GM12878 (cell line): Measurements from ENCODE around the gene RAD21L1. TPM values are rescaled to one million over a fixed set of nuclear protein-coding genes. Genes with fewer than 3 reads are reported as not detected.

Experiments
- ATAC-seq: fragments of 200-7000 bp; cut with Tn5 transposase; 3 replicates; pipeline ENCODE4 v1.9.1; 2020; ENCODE audit warnings: mild to moderate bottlenecking, moderate library complexity
- BruUV-seq: library from RNA; stranded (reverse); fragments of 400-500 nt; replicated peaks from 2 replicates; lab custom pipeline; 2021; lab: Mats Ljungman, UMichigan
- CTCF ChIA-PET: fragments of 300-600 bp; sonication (Branson Sonifier 250); formaldehyde crosslinking; extraction: SDS; loops from one replicate; lab custom pipeline; 2021; ENCODE audit warnings: inconsistent platforms; lab: Yijun Ruan, JAX
- POLR2A ChIA-PET: fragments of 350-600 bp; formaldehyde crosslinking; extraction: SDS; loops from one replicate; lab custom pipeline; 2021; ENCODE audit warnings: inconsistent platforms; lab: Charles Lee
- RAD21 ChIA-PET: fragments of 300-600 bp; sonication (Branson Sonifier 250); formaldehyde crosslinking; loops from one replicate; lab custom pipeline; 2023; ENCODE audit warnings: antibody characterized with exemption; ENCODE audit not compliant: unreplicated experiment; lab: Charles Lee
- SMC1A ChIA-PET: fragments of 300-600 bp; sonication (Branson Sonifier 250); formaldehyde crosslinking; loops from one replicate; lab custom pipeline; 2023; ENCODE audit not compliant: unreplicated experiment, uncharacterized antibody; lab: Charles Lee
- DNase-seq: peaks from one replicate; pipeline ENCODE4 v3.0.0-alpha.2; 2011; ENCODE audit warnings: low read depth, low spot score
- FAIRE-seq: peaks from 3 replicates; lab custom pipeline; 2011; peaks lifted over from hg19 to GRCh38; lab: Jason Lieb, UNC
- H2AFZ ChIP-seq: 2 replicates; pipeline ENCODE4 v1.6.0; 2011; ENCODE audit warnings: low read depth, low read length, control low read depth; ENCODE audit not compliant: control insufficient read depth
- H3K27ac ChIP-seq: 2 replicates; pipeline ENCODE4 v1.5.1; 2011; ENCODE audit warnings: control low read depth; ENCODE audit not compliant: control insufficient read depth, insufficient read depth
- H3K27me3 ChIP-seq, 2 experiments: replicated peaks in 1 of 2; 2 replicates each; pipeline versions ENCODE4 v1.6.0 to v1.6.1; 2011; ENCODE audit warnings: low read length in 1 of 2; ENCODE audit not compliant: control insufficient read depth in 2 of 2, insufficient read depth in 2 of 2
- H3K36me3 ChIP-seq, 2 experiments: 2 replicates each; pipeline ENCODE4 v1.5.1; 2011; ENCODE audit warnings: low read length in 1 of 2; ENCODE audit not compliant: control insufficient read depth in 2 of 2, insufficient read depth in 2 of 2
- H3K4me1 ChIP-seq: 2 replicates; pipeline ENCODE4 v1.6.1; 2011; ENCODE audit warnings: mild to moderate bottlenecking, low read length, moderate library complexity, mixed read lengths; ENCODE audit not compliant: control insufficient read depth, insufficient read depth
- H3K4me2 ChIP-seq: 2 replicates; pipeline ENCODE4 v1.6.0; 2011; ENCODE audit warnings: control low read depth; ENCODE audit not compliant: control insufficient read depth, insufficient read depth
- H3K4me3 ChIP-seq: fragments of 200-600 bp; sonication (generic); 2 replicates; pipeline ENCODE4 v1.5.1; 2016
- H3K79me2 ChIP-seq: 2 replicates; pipeline ENCODE4 v1.6.0; 2011; ENCODE audit warnings: low read length; ENCODE audit not compliant: control insufficient read depth, insufficient read depth
- H3K9ac ChIP-seq: 2 replicates; pipeline ENCODE4 v1.8.0; 2011; ENCODE audit warnings: low read length, control low read depth, mixed read lengths; ENCODE audit not compliant: control insufficient read depth, insufficient read depth
- H3K9me3 ChIP-seq: replicated peaks from 3 replicates; pipeline ENCODE4 v1.5.1; 2011; ENCODE audit warnings: mild to moderate bottlenecking, low read length; ENCODE audit not compliant: control insufficient read depth, insufficient read depth
- H4K20me1 ChIP-seq: 2 replicates; pipeline ENCODE4 v1.6.0; 2011; ENCODE audit not compliant: control insufficient read depth, insufficient read depth
- ETV6 ChIP-seq, 2 experiments: fragments of 450-650 bp in 1 of 2; IDR thresholded peaks in 1 of 2; conservative IDR thresholded peaks in 1 of 2; 2 replicates each; pipeline ENCODE4 v1.6.1; 2014; ENCODE audit warnings: antibody characterized with exemption in 1 of 2, borderline replicate concordance in 1 of 2, low read depth in 1 of 2, mild to moderate bottlenecking in 1 of 2, moderate library complexity in 1 of 2
- EZH2 ChIP-seq: IDR thresholded peaks from 2 replicates; pipeline ENCODE4 v1.6.1; 2012; ENCODE audit warnings: low read depth, mild to moderate bottlenecking, control low read depth, inconsistent platforms, low read length, borderline replicate concordance; ENCODE audit not compliant: control insufficient read depth
- IKZF1 ChIP-seq: fragments of 450-650 bp; conservative IDR thresholded peaks from 2 replicates; pipeline ENCODE4 v1.6.1; 2017; ENCODE audit warnings: antibody characterized with exemption, mild to moderate bottlenecking
- IKZF2 ChIP-seq, 2 experiments: fragments of 450-650 bp; IDR thresholded peaks; 2 replicates each; pipeline ENCODE4 v1.6.1; 2017; ENCODE audit warnings: mild to moderate bottlenecking in 2 of 2, moderate library complexity in 2 of 2
- IRF3 ChIP-seq: fragments of 450-650 bp; IDR thresholded peaks from 2 replicates; pipeline ENCODE4 v1.6.1; 2014; ENCODE audit warnings: mild to moderate bottlenecking
- IRF4 ChIP-seq: IDR thresholded peaks from 2 replicates; pipeline ENCODE4 v1.6.1; 2011; ENCODE audit warnings: low read depth, low read length
- IRF5 ChIP-seq: fragments of 450-650 bp; IDR thresholded peaks from 2 replicates; pipeline ENCODE4 v1.6.1; 2017; ENCODE audit warnings: borderline replicate concordance
- NR2C2 ChIP-seq: IDR thresholded peaks from 2 replicates; pipeline ENCODE4 v1.6.1; 2011; ENCODE audit warnings: borderline replicate concordance, low read depth; ENCODE audit not compliant: control insufficient read depth, insufficient read length
- PML ChIP-seq: IDR thresholded peaks from 2 replicates; pipeline ENCODE4 v1.6.1; 2012; ENCODE audit warnings: low read length, inconsistent platforms
- POLR2AphosphoS5 ChIP-seq: IDR thresholded peaks from 2 replicates; pipeline ENCODE4 v1.6.1; 2011; ENCODE audit warnings: mild to moderate bottlenecking, low read length, inconsistent platforms
- RAD51 ChIP-seq: fragments of 450-650 bp; IDR thresholded peaks from 2 replicates; pipeline ENCODE4 v1.6.1; 2016; ENCODE audit warnings: moderate library complexity, mild to moderate bottlenecking, inconsistent platforms
- RCOR1 ChIP-seq: conservative IDR thresholded peaks from 2 replicates; pipeline ENCODE4 v1.6.1; 2012; ENCODE audit warnings: low read depth, low read length, improper control_type of control experiment
- SIX5 ChIP-seq: IDR thresholded peaks from 2 replicates; pipeline ENCODE4 v1.6.1; 2011; ENCODE audit warnings: mild to moderate bottlenecking, low read depth, low read length, moderate library complexity; ENCODE audit not compliant: severe bottlenecking
- SRF ChIP-seq, 2 experiments: IDR thresholded peaks; 2 replicates each; pipeline ENCODE4 v1.6.1; 2011; ENCODE audit warnings: low read depth in 2 of 2, low read length in 2 of 2, mild to moderate bottlenecking in 1 of 2, moderate library complexity in 1 of 2
- YY1 ChIP-seq: IDR thresholded peaks from 2 replicates; pipeline ENCODE4 v1.6.1; 2011; ENCODE audit warnings: low read depth, mild to moderate bottlenecking, low read length
- ZBED1 ChIP-seq: IDR thresholded peaks from 2 replicates; pipeline ENCODE4 v1.6.1; 2016; ENCODE audit warnings: borderline replicate concordance
- WGBS: methylation state at CpG from one replicate; pipeline ENCODE4 v1.1.6; 2016; ENCODE audit warnings: low lambda C conversion rate; ENCODE audit not compliant: insufficient replicate concordance, insufficient coverage; ENCODE audit errors: missing lambda C conversion rate; 5-methylcytosine and 5-hydroxymethylcytosine counted together
- in situ Hi-C: fragments of 300-500 bp; cut with MboI; formaldehyde crosslinking; loops from 9 replicates; pipeline ENCODE4 v1.14.3; 2018; ENCODE audit warnings: mixed read lengths
- intact Hi-C: fragments of 100-400 bp; cut with micrococcal nuclease; formaldehyde crosslinking; loops from one replicate; pipeline ENCODE4 v1.14.2; 2022; ENCODE audit not compliant: unreplicated experiment
- polyA plus RNA-seq, 11 experiments: library from polyadenylated mRNA; depleted of rRNA in 4 of 11; unstranded in 6 of 11; stranded (reverse) in 5 of 11; fragments of >200 nt; fragmentation: Nextera tagmentation in 4 of 11; fragmentation: Illumina TruSeq in 1 of 11; extraction: Ambion mirVana in 4 of 11; extraction: Trizol in 1 of 11; gene quantifications; 1 replicate in 1 of 11; 2 replicates in 10 of 11; pipeline versions ENCODE4 v1.2.1 to v1.2.3, GENCODE V29; 2011 to 2016; ENCODE audit warnings: inconsistent platforms in 2 of 11, missing spikeins in 2 of 11, low read depth in 1 of 11
- total RNA-seq, 4 experiments: library from RNA; depleted of rRNA in 3 of 4; stranded (reverse); fragments of >200 nt in 3 of 4; fragmentation: Illumina TruSeq in 1 of 4; extraction: Trizol in 1 of 4; gene quantifications; 2 replicates each; pipeline versions ENCODE4 v1.2.1 to v1.2.3, GENCODE V29; 2013 to 2021

RAD21L1 gene
- total and polyA plus RNA-seq, 10 of the 15 experiments (the other 5 are each of a cell fraction or from before 2014, with no cell fraction given) = not detected

- no peak for TF ChIP-seq ETV6 (conservative IDR thresholded peaks at IDR 0.05 in 1 of 2, IDR thresholded peaks at IDR 0.05 in 1 of 2; ENCODE audit: borderline replicate concordance in 1 of 2, low read depth in 1 of 2)
- TF ChIP-seq IRF5 = no peak
- no peak for TF ChIP-seq IRF3
- TF ChIP-seq RCOR1 = no peak
Measured at GRCh38 chr20:1297486-1297885, 71.6 kb downstream of the RAD21L1 start (continued).

GRCh38 chr20:1298166-1298565, 72.3 kb downstream of the RAD21L1 start:
- no TSS peak for BruUV-seq
- H3K4me2 ChIP-seq = no peak overlapping the region
- no peak overlapping the region for H2AFZ ChIP-seq
- DNase-seq (no peak), FAIRE-seq (no peak), ATAC-seq (no peak)
- WGBS = 70% methylated on average over 5 of the region's 5 CpGs
- H3K27me3 ChIP-seq = no peaks in the 10 kb centered on the region; a peak in 2 of 4 replicates
- ChIA-PET CTCF (no interaction called here), SMC1A (interaction anchor here (1.6 kb wide), 1 partner anchor 10 kb away, joined by 4 read pairs; no protein-coding TSS in a partner anchor), POLR2A (no interaction called here), RAD21 (no interaction called here)
- H3K79me2 ChIP-seq = no peaks in the 10 kb centered on the region
- H3K27ac ChIP-seq = no peak overlapping the region
- H3K4me3 ChIP-seq = no peak overlapping the region
- H3K9ac ChIP-seq = no peak overlapping the region
- H4K20me1 ChIP-seq = no peaks in the 10 kb centered on the region
- TF ChIP-seq POLR2AphosphoS5 (no peak), SRF (IDR thresholded peaks at IDR 0.05; ENCODE audit: low read depth in 2 of 2, low read length in 2 of 2) (no peak), EZH2 (no peak), RAD51 (no peak), IKZF1 (no peak), PML (no peak), IRF4 (no peak), SIX5 (no peak), NR2C2 (no peak), IKZF2 (IDR thresholded peaks at IDR 0.05) (no peak), IRF5 (no peak), YY1 (no peak), ZBED1 (no peak)
- intact Hi-C loops = no loop called here
- no peaks in the 10 kb centered on the region for H3K4me1 ChIP-seq
- in situ Hi-C loops = no loop called here
- H3K9me3 ChIP-seq = no peaks in the 10 kb centered on the region
- H3K36me3 ChIP-seq = no peaks in the 10 kb centered on the region
